Mammary epithelial cell (primary cell): ENCODE data around the gene ADAM33.

Experiments
- EZH2 ChIP-seq: IDR thresholded peaks from 2 replicates; pipeline ENCODE4 v1.6.1; 2012; ENCODE audit warnings: low read length, inconsistent platforms, borderline replicate concordance
- TF ChIP-seq, protein P1 (sequence below), 2 donors: IDR thresholded peaks in 1 of 2; conservative IDR thresholded peaks in 1 of 2; 2 replicates each; pipeline ENCODE4 v1.5.1; 2011 to 2012; ENCODE audit warnings: inconsistent platforms in 2 of 2, low read length in 2 of 2, mild to moderate bottlenecking in 2 of 2, control low read depth in 1 of 2, low read depth in 1 of 2; ENCODE audit not compliant: insufficient read depth in 1 of 2; ENCODE audit errors: extremely low read depth in 1 of 2

DNA sequence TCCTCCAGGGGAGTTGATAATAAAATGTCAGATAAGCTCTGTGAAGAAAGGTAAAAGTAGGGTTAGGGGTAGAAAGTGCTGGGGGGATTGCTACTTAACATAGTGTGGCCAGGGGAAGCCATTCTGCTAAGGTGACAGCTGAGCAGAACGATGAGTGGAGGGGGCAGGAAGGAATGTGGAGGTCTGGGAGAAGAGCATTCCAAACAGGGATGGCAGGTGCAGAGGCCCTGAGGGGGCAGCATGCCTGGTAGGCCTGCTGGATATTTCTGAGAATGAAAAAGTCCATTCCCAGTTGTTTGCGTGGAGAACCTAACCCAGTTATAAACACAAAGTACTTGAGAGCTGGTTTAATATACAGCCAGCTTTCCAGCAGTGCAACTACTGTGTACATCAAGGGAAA, 27.9 kb downstream of the ADAM33 start:
- TF ChIP-seq EZH2: no peak
- TF ChIP-seq, protein P1, sequence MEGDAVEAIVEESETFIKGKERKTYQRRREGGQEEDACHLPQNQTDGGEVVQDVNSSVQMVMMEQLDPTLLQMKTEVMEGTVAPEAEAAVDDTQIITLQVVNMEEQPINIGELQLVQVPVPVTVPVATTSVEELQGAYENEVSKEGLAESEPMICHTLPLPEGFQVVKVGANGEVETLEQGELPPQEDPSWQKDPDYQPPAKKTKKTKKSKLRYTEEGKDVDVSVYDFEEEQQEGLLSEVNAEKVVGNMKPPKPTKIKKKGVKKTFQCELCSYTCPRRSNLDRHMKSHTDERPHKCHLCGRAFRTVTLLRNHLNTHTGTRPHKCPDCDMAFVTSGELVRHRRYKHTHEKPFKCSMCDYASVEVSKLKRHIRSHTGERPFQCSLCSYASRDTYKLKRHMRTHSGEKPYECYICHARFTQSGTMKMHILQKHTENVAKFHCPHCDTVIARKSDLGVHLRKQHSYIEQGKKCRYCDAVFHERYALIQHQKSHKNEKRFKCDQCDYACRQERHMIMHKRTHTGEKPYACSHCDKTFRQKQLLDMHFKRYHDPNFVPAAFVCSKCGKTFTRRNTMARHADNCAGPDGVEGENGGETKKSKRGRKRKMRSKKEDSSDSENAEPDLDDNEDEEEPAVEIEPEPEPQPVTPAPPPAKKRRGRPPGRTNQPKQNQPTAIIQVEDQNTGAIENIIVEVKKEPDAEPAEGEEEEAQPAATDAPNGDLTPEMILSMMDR (conservative IDR thresholded peaks at IDR 0.05 in 1 of 2, IDR thresholded peaks at IDR 0.05 in 1 of 2; ENCODE audit: extremely low read depth in 1 of 2, insufficient read depth in 1 of 2, low read depth in 1 of 2, low read length in 2 of 2): no peak
